PC-3 (cell line): ENCODE measurements around the gene MARK4.

Experiments used
- CTCF ChIP-seq: fragments of 300-600 bp; sonication (generic); conservative IDR thresholded peaks from 2 replicates; pipeline ENCODE4 v1.5.1; 2017; ENCODE audit warnings: antibody characterized with exemption, low read depth, mild to moderate bottlenecking, low read length
- EZH2 ChIP-seq: fragments of 300-600 bp; sonication (generic); IDR thresholded peaks from one replicate; pipeline ENCODE4 v1.6.1; 2017; ENCODE audit warnings: antibody characterized with exemption, mild to moderate bottlenecking, low read length; ENCODE audit not compliant: unreplicated experiment
- EZH2phosphoT487 ChIP-seq: fragments of 300-600 bp; sonication (generic); IDR thresholded peaks from 2 replicates; pipeline ENCODE4 v1.6.1; 2018; ENCODE audit warnings: mild to moderate bottlenecking, antibody characterized with exemption, low read length, borderline replicate concordance

- TF ChIP-seq CTCF: no peak
- TF ChIP-seq EZH2phosphoT487: no peak
- no peak for TF ChIP-seq EZH2
Observed at GRCh38 chr19:45275370-45275971, 24.4 kb downstream of the MARK4 start.
